ENCODE results near the gene MRPS34. TPM values are rescaled to one million over a fixed set of nuclear protein-coding genes. Genes with fewer than 3 reads are reported as not detected.

Gene MRPS34
- total RNA-seq, 2 donors from 2014 or later, result 97.4 to 125 TPM

DNA sequence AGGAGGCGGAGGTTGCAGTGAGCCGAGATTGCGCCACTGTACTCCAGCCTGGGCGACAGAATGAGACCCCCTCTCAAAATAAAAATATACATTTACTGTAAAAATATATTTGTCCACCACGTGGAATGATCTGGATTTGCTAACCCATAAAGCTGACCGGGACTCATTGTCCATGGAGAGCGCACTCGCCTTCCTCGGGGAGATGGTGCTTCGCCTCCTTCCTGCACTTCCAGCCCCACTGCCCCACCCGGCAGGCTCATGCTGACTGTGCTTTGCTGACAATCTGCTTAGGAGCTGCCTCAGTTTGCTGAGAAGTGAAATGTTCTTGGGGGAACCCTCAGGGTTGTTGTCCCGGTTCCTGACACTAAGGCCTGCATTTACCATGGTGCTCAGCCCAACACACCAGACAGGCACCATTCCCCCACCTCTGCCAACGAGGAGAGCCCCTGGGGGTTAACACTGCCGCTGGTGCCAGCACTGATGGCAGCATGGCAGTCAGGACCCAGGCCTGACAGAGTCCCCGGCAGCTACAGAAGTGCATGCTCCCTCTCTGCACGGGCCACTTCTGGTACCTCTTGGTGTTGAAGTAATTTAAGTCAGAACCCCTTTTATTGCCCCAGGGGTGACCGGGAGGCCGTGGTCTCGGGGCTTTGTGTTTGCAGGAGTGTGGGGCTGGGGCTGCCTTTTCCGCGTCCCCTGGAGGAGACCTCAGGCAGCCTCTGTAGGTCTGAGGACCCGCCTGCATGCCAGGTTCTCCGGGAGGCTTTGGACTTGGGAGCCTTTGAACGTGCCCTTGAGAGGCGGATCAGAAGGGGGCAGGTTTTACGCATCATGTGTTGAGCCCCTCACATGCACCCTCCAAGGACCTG lies 12.3 kb upstream of the MRPS34 start:
- Histone ChIP-seq H3K36me3 (no peaks in the 10 kb centered on the region), H3K27ac (no peak overlapping the region), H3K4me3 (no peak overlapping the region), H3K27me3 (replicated peaks; ENCODE audit: insufficient read depth) (no peaks in the 10 kb centered on the region), H3K9me3 (no peaks in the 10 kb centered on the region), H3K4me1 (replicated peaks) (peaks cover 14% of the 10 kb centered on the region)
- intact Hi-C loops (cut with DNase I), result no loop called here
- DNase-seq (ENCODE audit: low spot score), result no peak
- 74% methylated on average over 22 of the region's 26 CpGs for WGBS
- TF ChIP-seq POLR2AphosphoS5 (IDR thresholded peaks at IDR 0.05) (no peak), POLR2A (IDR thresholded peaks at IDR 0.05) (no peak), CTCF (IDR thresholded peaks at IDR 0.05) (no peak)

- Histone ChIP-seq H3K36me3 (peaks cover 2 to 8% of the 10 kb centered on the region in 2 donors), H3K4me3 (peak within 1 kb of the TSS; percentile 88 to 98), H3K4me1 (replicated peaks) (peaks cover 14% of the 10 kb centered on the region), H3K9me3 (no peaks in the 10 kb centered on the region), H3K27ac (peak within 1 kb of the TSS; percentile 72 to 83), H3K27me3 (replicated peaks; ENCODE audit: insufficient read depth) (no peaks in the 10 kb centered on the region)
- intact Hi-C loops (cut with DNase I), result no loop called here
- TF ChIP-seq POLR2A (IDR thresholded peaks at IDR 0.05) (peak; percentile 74), POLR2AphosphoS5 (IDR thresholded peaks at IDR 0.05) (peak; percentile 98), CTCF (IDR thresholded peaks at IDR 0.05) (peak in 1 of 4 experiments; percentile 10)
- under 1% methylated on average over 78 of the region's 102 CpGs for WGBS
- DNase-seq (ENCODE audit: low spot score), result peak; percentile 100
Measured at GRCh38 chr16:1782408-1783264, 9.7 kb upstream of the MRPS34 start, which contains the start of the genes NUBP2 and SPSB3. Gene NUBP2 (plus strand): TSS chr16:1782960. CDS start chr16:1783021, 61 bp downstream. Gene SPSB3 (minus strand): TSS chr16:1782571. CDS start chr16:1781483, 1,088 bp downstream.

DNA sequence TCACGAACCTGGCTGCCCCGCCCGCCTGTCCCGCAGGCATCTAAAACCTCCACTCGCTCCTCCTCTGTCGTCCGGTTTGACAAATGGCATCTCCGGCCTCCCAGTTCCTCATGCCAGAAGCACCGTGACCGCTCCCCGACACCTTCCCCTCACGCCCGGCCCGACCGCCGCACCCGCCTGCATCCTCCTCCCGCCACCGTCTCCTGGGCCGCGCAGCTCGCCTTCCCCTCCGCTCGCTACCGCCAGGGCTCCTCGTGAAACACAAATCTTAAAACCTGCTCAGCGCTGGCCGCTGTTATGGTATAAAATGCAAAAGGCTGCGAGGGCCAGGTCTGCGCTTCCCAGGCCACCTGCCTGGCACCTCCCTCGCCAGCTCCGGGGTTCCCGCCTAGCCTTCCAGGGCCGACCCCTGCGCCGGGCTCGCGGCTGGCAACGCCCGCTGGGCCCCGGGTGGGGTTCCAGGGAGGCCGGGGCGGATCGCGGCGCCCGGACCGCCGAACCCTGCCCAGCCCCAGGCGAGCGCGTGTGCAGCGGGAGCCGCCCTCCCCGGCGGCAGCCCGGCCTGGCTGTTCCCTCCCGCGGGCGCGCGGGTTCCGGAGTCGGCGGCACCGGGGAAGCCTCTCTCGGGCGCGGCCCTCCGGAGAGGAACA lies 8.9 kb upstream of the MRPS34 start:
- under 1% methylated on average over 51 of the region's 70 CpGs for WGBS
- no peak for DNase-seq (ENCODE audit: low spot score)
- peaks cover 10 to 14% of the 10 kb centered on the region in 2 donors for H3K36me3 ChIP-seq
- TF ChIP-seq CTCF (IDR thresholded peaks at IDR 0.05) (peak in 1 of 4 experiments; percentile 7), POLR2AphosphoS5 (IDR thresholded peaks at IDR 0.05) (no peak)
- intact Hi-C loops (cut with DNase I), result no loop called here
- H3K27me3 ChIP-seq (replicated peaks; ENCODE audit: insufficient read depth), result no peaks in the 10 kb centered on the region
- H3K9me3 ChIP-seq, result no peaks in the 10 kb centered on the region
- H3K27ac ChIP-seq, result peak overlapping the region; percentile 72 to 83
- peaks cover 14% of the 10 kb centered on the region for H3K4me1 ChIP-seq (replicated peaks)
- peak overlapping the region; percentile 86 to 98 for H3K4me3 ChIP-seq

- H3K27ac ChIP-seq, result peak overlapping the region; percentile 72 to 83
- intact Hi-C loops (cut with DNase I), result no loop called here
Measured at GRCh38 chr16:1781254-1781653, 8.3 kb upstream of the MRPS34 start.

More at GRCh38 chr16:1781254-1781653, 8.3 kb upstream of the MRPS34 start:
- Histone ChIP-seq H3K4me3 (peak overlapping the region; percentile 86 to 98), H3K27me3 (replicated peaks; ENCODE audit: insufficient read depth) (no peaks in the 10 kb centered on the region), H3K4me1 (replicated peaks) (peaks cover 14% of the 10 kb centered on the region), H3K9me3 (no peaks in the 10 kb centered on the region), H3K36me3 (peaks cover 12 to 17% of the 10 kb centered on the region in 2 donors)
- DNase-seq (ENCODE audit: low spot score), result no peak
- 57% methylated on average over 20 of the region's 20 CpGs for WGBS
- no peak for TF ChIP-seq POLR2A (IDR thresholded peaks at IDR 0.05)
- TF ChIP-seq POLR2AphosphoS5 (IDR thresholded peaks at IDR 0.05), result no peak
- TF ChIP-seq CTCF (IDR thresholded peaks at IDR 0.05), result no peak
